Esophagus squamous epithelium (tissue), 5 donors: ENCODE data around the gene DNAAF5. TPM values are rescaled to one million over a fixed set of nuclear protein-coding genes. Genes with fewer than 3 reads are reported as not detected.
A peak's percentile ranks its signal among the peaks of the same experiment; 100 is the strongest.

Experiments used
- DNase-seq: peaks from one replicate; lab custom pipeline; 2025; lab: John Stamatoyannopoulos, UW
- H3K27ac ChIP-seq, 4 donors: fragments of 200-600 bp; sonication (generic); one replicate each; pipeline ENCODE4 v1.5.1; 2016 to 2019; ENCODE audit warnings: mild to moderate bottlenecking in 1 of 4
- H3K27me3 ChIP-seq, 4 donors: fragments of 200-600 bp; sonication (generic); 1 replicate in 3 of 4; 2 replicates in 1 of 4; pipeline versions ENCODE4 v1.5.1 to v1.6.0; 2017 to 2021; ENCODE audit warnings: antibody characterized with exemption in 1 of 4
- H3K36me3 ChIP-seq, 3 donors: fragments of 200-600 bp; sonication (generic); one replicate each; pipeline ENCODE4 v1.5.1; 2016 to 2019
- H3K4me1 ChIP-seq, 3 donors: fragments of 200-600 bp; sonication (generic); one replicate each; pipeline ENCODE4 v1.5.1; 2017 to 2019
- H3K4me3 ChIP-seq, 4 donors: fragments of 200-600 bp; sonication (generic); 1 replicate in 3 of 4; 2 replicates in 1 of 4; pipeline ENCODE4 v1.5.1; 2016 to 2019; ENCODE audit warnings: mild to moderate bottlenecking in 2 of 4, moderate library complexity in 1 of 4
- H3K9me3 ChIP-seq, 3 donors: fragments of 200-600 bp; sonication (generic); one replicate each; pipeline ENCODE4 v1.5.1; 2016 to 2019
- CTCF ChIP-seq, 6 experiments: fragments of 450-650 bp in 4 of 6; fragments of 200-600 bp in 2 of 6; sonication (generic) in 2 of 6; IDR thresholded peaks; one replicate each; pipeline ENCODE4 v1.5.1; 2016 to 2019; ENCODE audit warnings: antibody characterized with exemption in 6 of 6, mild to moderate bottlenecking in 4 of 6, moderate library complexity in 4 of 6
- POLR2A ChIP-seq, 4 donors: fragments of 450-650 bp; IDR thresholded peaks; one replicate each; pipeline ENCODE4 v1.6.1; 2017; ENCODE audit warnings: antibody characterized with exemption in 4 of 4, mild to moderate bottlenecking in 4 of 4, moderate library complexity in 3 of 4
- WGBS, 2 donors: methylation state at CpG; one replicate each; pipeline ENCODE4 v1.1.5; 2018; 5-methylcytosine and 5-hydroxymethylcytosine counted together
- intact Hi-C: fragments of 100-400 bp; cut with DNase I; formaldehyde crosslinking; loops from one replicate; pipeline ENCODE4 v1.15.0; 2022
- total RNA-seq, 4 donors: library from RNA; depleted of rRNA; stranded (reverse); fragments of >200 nt; gene quantifications; one replicate each; pipeline ENCODE4 v1.1.0, GENCODE V29; 2016
- donor health status: DM: yes; HTN: yes; CAD: no.

Gene DNAAF5
- total RNA-seq, 4 donors from 2014 or later = 23.7 to 30.1 (median 28.2) TPM

GRCh38 chr7:727806-728460 is 1.4 kb downstream of the DNAAF5 start:
- peaks cover 0 to 37% (median 6%) of the 10 kb centered on the region in 3 donors for H3K36me3 ChIP-seq
- peaks cover 0 to 1% (median 0%) of the 10 kb centered on the region in 3 donors for H3K9me3 ChIP-seq
- peak overlapping the region in 2 of 4 donors; percentile 84 to 85 for H3K27ac ChIP-seq
- intact Hi-C loops = no loop called here
- peaks cover 15 to 43% (median 17%) of the 10 kb centered on the region in 3 donors for H3K4me1 ChIP-seq
- no peaks in the 10 kb centered on the region for H3K27me3 ChIP-seq
- TF ChIP-seq CTCF (IDR thresholded peaks at IDR 0.05) (no peak), POLR2A (IDR thresholded peaks at IDR 0.05) (no peak)
- no peak for DNase-seq
- WGBS, 2 donors = 25% methylated on average over 15 to 20 of the region's 21 CpGs
- H3K4me3 ChIP-seq = peak overlapping the region; percentile 74 to 98 (median 96)

- peaks cover 15 to 44% (median 17%) of the 10 kb centered on the region in 3 donors for H3K4me1 ChIP-seq
- peak overlapping the region in 1 of 4 donors; percentile 98 for H3K4me3 ChIP-seq
- peaks cover 0 to 41% (median 6%) of the 10 kb centered on the region in 3 donors for H3K36me3 ChIP-seq
- intact Hi-C loops = no loop called here
- WGBS, 2 donors = 88 to 94% methylated on average over 7 to 9 of the region's 9 CpGs
- no peak overlapping the region for H3K27ac ChIP-seq
- no peaks in the 10 kb centered on the region for H3K9me3 ChIP-seq
- TF ChIP-seq POLR2A (IDR thresholded peaks at IDR 0.05) (no peak), CTCF (IDR thresholded peaks at IDR 0.05) (no peak)
- H3K27me3 ChIP-seq = no peaks in the 10 kb centered on the region
- no peak for DNase-seq
These were observed 2.1 kb downstream of the DNAAF5 start for GRCh38 chr7:728602-729001.

- WGBS, 2 donors = 89 to 92% methylated on average over 16 to 17 of the region's 29 CpGs
These were observed 2.9 kb downstream of the DNAAF5 start for GRCh38 chr7:729140-730000.

GRCh38 chr7:730501-731439 is 4.3 kb downstream of the DNAAF5 start:
- no peak overlapping the region for H3K4me3 ChIP-seq
- peaks cover 14 to 38% (median 16%) of the 10 kb centered on the region in 3 donors for H3K4me1 ChIP-seq
- DNase-seq = no peak
- no peaks in the 10 kb centered on the region for H3K27me3 ChIP-seq
- H3K27ac ChIP-seq = no peak overlapping the region
- 85 to 86% methylated on average over 12 to 14 of the region's 23 CpGs for WGBS, 2 donors
- H3K36me3 ChIP-seq = peaks cover 0 to 59% (median 6%) of the 10 kb centered on the region in 3 donors
- peaks cover 0 to 12% (median 3%) of the 10 kb centered on the region in 3 donors for H3K9me3 ChIP-seq
- intact Hi-C loops = loop anchor here (10.0 kb wide), 1 partner anchor 186 kb away; no protein-coding TSS in a partner anchor
- TF ChIP-seq CTCF (IDR thresholded peaks at IDR 0.05) (no peak), POLR2A (IDR thresholded peaks at IDR 0.05) (no peak)

More at GRCh38 chr7:729140-730000, 2.9 kb downstream of the DNAAF5 start:
- Histone ChIP-seq H3K4me3 (no peak overlapping the region), H3K4me1 (peaks cover 15 to 44% (median 17%) of the 10 kb centered on the region in 3 donors), H3K9me3 (peaks cover 0 to 4% (median 3%) of the 10 kb centered on the region in 3 donors), H3K36me3 (peaks cover 0 to 49% (median 6%) of the 10 kb centered on the region in 3 donors), H3K27me3 (no peaks in the 10 kb centered on the region), H3K27ac (no peak overlapping the region)
- DNase-seq = no peak
- intact Hi-C loops = no loop called here
- no peak for TF ChIP-seq POLR2A (IDR thresholded peaks at IDR 0.05)
- TF ChIP-seq CTCF (IDR thresholded peaks at IDR 0.05) = no peak
